C1 segment of cervical spinal cord (tissue), 14 donors: Measurements from ENCODE around the gene METTL5.
A peak's percentile ranks its signal among the peaks of the same experiment; 100 is the strongest.
"Not testable (repeated sequence)": the region's sequence is repeated elsewhere in the genome, so short reads cannot be mapped to it uniquely, and the experiment has no call there.

Source experiments
- DNase-seq, 14 donors: peaks; one replicate each; lab custom pipeline; 2025; lab: John Stamatoyannopoulos, UW

Gene METTL5

GRCh38 chr2:169824373-169825333 is at the start of gene METTL5:
TSS of gene METTL5 (minus strand) at chr2:169824905. CDS start at chr2:169824597, 308 bp downstream.
- peak in 13 of 14 donors; percentile 66 to 89 (median 75) for DNase-seq

GRCh38 chr2:169871994-169872393 is 47.3 kb upstream of the METTL5 start:
- DNase-seq = no peak

GRCh38 chr2:169871369-169871768 is 46.7 kb upstream of the METTL5 start:
- not testable (repeated sequence) for DNase-seq

GRCh38 chr2:169868951-169869350 is 44.2 kb upstream of the METTL5 start:
- DNase-seq = no peak

- DNase-seq = no peak
These were observed 42.9 kb upstream of the METTL5 start for GRCh38 chr2:169867579-169867978.

- DNase-seq = not testable (repeated sequence)
These were observed 41.5 kb upstream of the METTL5 start for GRCh38 chr2:169866230-169866629.

- no peak for DNase-seq
These were observed 40.8 kb upstream of the METTL5 start for GRCh38 chr2:169865492-169865891.

GRCh38 chr2:169862816-169863215 is 38.1 kb upstream of the METTL5 start:
- DNase-seq = no peak

GRCh38 chr2:169860149-169860548 is 35.4 kb upstream of the METTL5 start:
- DNase-seq = no peak

- no peak for DNase-seq
These were observed 34.7 kb upstream of the METTL5 start for GRCh38 chr2:169859423-169859822.

- DNase-seq = not testable (repeated sequence)
These were observed 30.9 kb upstream of the METTL5 start for GRCh38 chr2:169855281-169856258.

- no peak for DNase-seq
These were observed 28.4 kb upstream of the METTL5 start for GRCh38 chr2:169853041-169853668.

- DNase-seq = no peak
These were observed 25.0 kb upstream of the METTL5 start for GRCh38 chr2:169849710-169850109.

- peak in 9 of 14 donors; percentile 2 to 34 (median 15) for DNase-seq
These were observed 24.4 kb upstream of the METTL5 start for GRCh38 chr2:169848959-169849693.

- DNase-seq = no peak
These were observed 20.3 kb upstream of the METTL5 start for GRCh38 chr2:169845016-169845415.

- DNase-seq = not testable (repeated sequence)
These were observed 16.9 kb upstream of the METTL5 start for GRCh38 chr2:169841625-169842024.

GRCh38 chr2:169840747-169841142 is 16.0 kb upstream of the METTL5 start:
- no peak for DNase-seq

- DNase-seq = no peak
These were observed 15.4 kb upstream of the METTL5 start for GRCh38 chr2:169839954-169840746.

- DNase-seq = no peak
These were observed 14.2 kb upstream of the METTL5 start for GRCh38 chr2:169838743-169839489.
